B cell (primary cell): ENCODE results near the gene NHLRC3. TPM values are rescaled to one million over a fixed set of nuclear protein-coding genes. Genes with fewer than 3 reads are reported as not detected.

Experiments
- ATAC-seq: fragments of 200-7000 bp; cut with Tn5 transposase; one replicate; pipeline ENCODE4 v1.10.0; 2021; ENCODE audit warnings: low read depth, mild to moderate bottlenecking, moderate number of reproducible peaks, moderate library complexity
- CTCF ChIA-PET: fragments of 350-600 bp; sonication (Branson Sonifier 250); formaldehyde crosslinking; loops from one replicate; lab custom pipeline; 2021; ENCODE audit warnings: antibody characterized with exemption, inconsistent platforms; lab: Charles Lee
- POLR2A ChIA-PET: fragments of 350-600 bp; sonication (Branson Sonifier 250); formaldehyde crosslinking; loops from one replicate; lab custom pipeline; 2021; ENCODE audit warnings: antibody characterized with exemption; lab: Charles Lee
- DNase-seq: peaks from one replicate; pipeline ENCODE4 v3.0.0; 2013
- H2AFZ ChIP-seq: 2 replicates; pipeline ENCODE4 v1.6.1; 2012; ENCODE audit warnings: mild to moderate bottlenecking, low read depth, low read length; ENCODE audit not compliant: insufficient read depth, poor library complexity, severe bottlenecking
- H3K27ac ChIP-seq, 2 donors: 1 replicate in 1 of 2; 2 replicates in 1 of 2; pipeline ENCODE4 v1.5.1; 2012 to 2013; ENCODE audit warnings: low read length in 2 of 2, mild to moderate bottlenecking in 2 of 2, moderate library complexity in 1 of 2
- H3K27me3 ChIP-seq, 4 experiments: fragments of 200-600 bp in 1 of 4; sonication (generic) in 1 of 4; replicated peaks in 1 of 4; 1 replicate in 2 of 4; 2 replicates in 2 of 4; pipeline versions ENCODE4 v1.6.1 to v1.7.0; 2013 to 2016; ENCODE audit warnings: low read length in 3 of 4, mild to moderate bottlenecking in 2 of 4, mixed read lengths in 1 of 4, moderate library complexity in 1 of 4; ENCODE audit not compliant: insufficient read depth in 4 of 4, control insufficient read depth in 3 of 4; ENCODE audit errors: control extremely low read depth in 1 of 4
- H3K36me3 ChIP-seq, 2 experiments: replicated peaks in 1 of 2; 1 replicate in 1 of 2; 2 replicates in 1 of 2; pipeline versions ENCODE4 v1.6.1 to v1.7.1; 2013; ENCODE audit warnings: low read length in 1 of 2; ENCODE audit not compliant: insufficient read depth in 2 of 2, control insufficient read depth in 1 of 2; ENCODE audit errors: control extremely low read depth in 1 of 2, extremely low read depth in 1 of 2
- H3K4me1 ChIP-seq, 2 donors: fragments of 200-600 bp in 1 of 2; sonication (generic) in 1 of 2; 1 replicate in 1 of 2; 2 replicates in 1 of 2; pipeline versions ENCODE4 v1.5.1 to v1.6.1; 2013 to 2017; ENCODE audit warnings: low read length in 2 of 2; ENCODE audit not compliant: control insufficient read depth in 2 of 2, insufficient read depth in 2 of 2
- H3K4me2 ChIP-seq: replicated peaks from 2 replicates; pipeline ENCODE3; 2012; ENCODE audit warnings: mild to moderate bottlenecking, low read depth, low read length; ENCODE audit not compliant: poor library complexity, severe bottlenecking
- H3K4me3 ChIP-seq, 5 experiments: fragments of 200-600 bp in 1 of 5; sonication (generic) in 1 of 5; 1 replicate in 3 of 5; 2 replicates in 2 of 5; pipeline versions ENCODE4 v1.5.1 to v1.7.0; 2011 to 2016; ENCODE audit warnings: low read length in 4 of 5, mild to moderate bottlenecking in 4 of 5, low read depth in 2 of 5, control low read depth in 1 of 5, moderate library complexity in 1 of 5; ENCODE audit not compliant: insufficient read depth in 1 of 5; ENCODE audit errors: control extremely low read depth in 1 of 5, extremely low read depth in 1 of 5
- H3K79me2 ChIP-seq: fragments of 200-600 bp; sonication (generic); one replicate; pipeline ENCODE4 v1.6.0; 2016; ENCODE audit warnings: low read length; ENCODE audit not compliant: control insufficient read depth, insufficient read depth
- H3K9ac ChIP-seq: fragments of 200-600 bp; sonication (generic); 2 replicates; pipeline ENCODE4 v1.6.1; 2017; ENCODE audit warnings: mild to moderate bottlenecking, low read length, moderate library complexity
- H3K9me3 ChIP-seq, 3 donors: one replicate each; pipeline versions ENCODE4 v1.6.1 to v1.7.1; 2013; ENCODE audit warnings: low read length in 2 of 3; ENCODE audit not compliant: control insufficient read depth in 2 of 3, insufficient read depth in 1 of 3; ENCODE audit errors: control extremely low read depth in 1 of 3
- H4K20me1 ChIP-seq: 2 replicates; pipeline ENCODE4 v1.6.0; 2012; ENCODE audit warnings: mild to moderate bottlenecking, low read length; ENCODE audit not compliant: insufficient read depth, control insufficient read depth, poor library complexity, severe bottlenecking
- H3K27ac Mint-ChIP-seq: one replicate; pipeline ENCODE4 v1.8.0; 2021; ENCODE audit warnings: mixed read lengths
- H3K27me3 Mint-ChIP-seq: one replicate; pipeline ENCODE4 v1.8.0; 2021; ENCODE audit warnings: mixed read lengths
- H3K4me1 Mint-ChIP-seq: one replicate; pipeline ENCODE4 v1.8.0; 2021; ENCODE audit warnings: mixed read lengths
- H3K4me3 Mint-ChIP-seq: one replicate; pipeline ENCODE4 v1.8.0; 2021; ENCODE audit warnings: mixed read lengths
- H3K9me3 Mint-ChIP-seq: one replicate; pipeline ENCODE4 v1.8.0; 2022; ENCODE audit warnings: mixed read lengths; ENCODE audit not compliant: insufficient read depth
- EZH2 ChIP-seq: IDR thresholded peaks from 2 replicates; pipeline ENCODE4 v1.6.1; 2012; ENCODE audit warnings: borderline replicate concordance, low read depth, mild to moderate bottlenecking, moderate library complexity, low read length; ENCODE audit not compliant: insufficient read depth, poor library complexity, severe bottlenecking
- WGBS: methylation state at CpG from one replicate; pipeline ENCODE4 v1.1.5; 2013; ENCODE audit warnings: missing lambda C conversion rate; ENCODE audit not compliant: insufficient coverage; 5-methylcytosine and 5-hydroxymethylcytosine counted together
- intact Hi-C: fragments of 100-400 bp; cut with micrococcal nuclease; formaldehyde crosslinking; loops from one replicate; pipeline ENCODE4 v1.10.0; 2022
- polyA plus RNA-seq: library from polyadenylated mRNA; depleted of rRNA; stranded (reverse); fragments of >200 nt; gene quantifications from 2 replicates; pipeline ENCODE4 v1.2.3, GENCODE V29; 2012
- total RNA-seq, 2 donors: library from RNA; stranded (reverse); fragments of 120-200 nt in 1 of 2; gene quantifications; 1 replicate in 1 of 2; 2 replicates in 1 of 2; pipeline versions ENCODE4 v1.2.3 to v1.2.4, GENCODE V29; 2013 to 2022
- TF ChIP-seq, protein P1 (sequence below): fragments of 200-600 bp; IDR thresholded peaks from one replicate; pipeline ENCODE4 v1.8.0; 2022; ENCODE audit warnings: antibody characterized with exemption, mild to moderate bottlenecking

The NHLRC3 gene
- total and polyA plus RNA-seq, 2 donors (not counting 1 experiment from before 2014, with no cell fraction given) = 11.7 to 38.8 TPM

DNA sequence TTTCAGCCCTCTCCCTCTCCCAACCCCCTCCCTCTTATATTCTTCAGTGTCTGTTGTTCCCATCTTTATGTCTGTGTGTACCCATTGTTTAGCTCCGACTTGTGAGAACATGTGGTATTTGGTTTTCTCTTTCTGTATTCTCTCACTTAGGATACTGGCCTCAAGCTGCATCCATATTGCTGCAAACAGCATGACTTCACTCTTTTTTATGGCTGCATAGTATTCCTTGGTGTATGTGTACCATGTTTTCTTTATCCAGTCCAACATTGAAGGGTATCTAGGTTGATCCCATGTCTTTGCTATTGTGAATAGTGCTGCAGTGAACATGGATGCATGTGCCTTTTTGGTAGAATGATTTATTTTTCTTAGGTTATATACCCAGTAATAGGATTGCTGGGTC, 17.8 kb downstream of the NHLRC3 start:
- Histone ChIP-seq H2AFZ (no peak overlapping the region), H3K4me2 (no peak overlapping the region), H3K4me3 (no peak overlapping the region), H3K79me2 (peaks cover 9% of the 10 kb centered on the region), H3K9ac (no peak overlapping the region), H3K27me3 (no peaks in the 10 kb centered on the region), H3K27ac (no peak overlapping the region), H4K20me1 (no peaks in the 10 kb centered on the region), H3K4me1 (no peaks in the 10 kb centered on the region), H3K9me3 (no peaks in the 10 kb centered on the region), H3K36me3 (no peaks in the 10 kb centered on the region)
- intact Hi-C loops = no loop called here
- no peak overlapping the region for H3K27ac Mint-ChIP-seq
- no peak for TF ChIP-seq EZH2
- no CpG with 5 or more reads among the region's 1 CpG for WGBS
- POLR2A ChIA-PET = no interaction called here
- no peak for ATAC-seq
- DNase-seq = no peak
- H3K4me1 Mint-ChIP-seq = peaks cover 30% of the 10 kb centered on the region
- CTCF ChIA-PET = no interaction called here
- H3K9me3 Mint-ChIP-seq = no peaks in the 10 kb centered on the region
- no peak overlapping the region for H3K4me3 Mint-ChIP-seq
- no peaks in the 10 kb centered on the region for H3K27me3 Mint-ChIP-seq

DNA sequence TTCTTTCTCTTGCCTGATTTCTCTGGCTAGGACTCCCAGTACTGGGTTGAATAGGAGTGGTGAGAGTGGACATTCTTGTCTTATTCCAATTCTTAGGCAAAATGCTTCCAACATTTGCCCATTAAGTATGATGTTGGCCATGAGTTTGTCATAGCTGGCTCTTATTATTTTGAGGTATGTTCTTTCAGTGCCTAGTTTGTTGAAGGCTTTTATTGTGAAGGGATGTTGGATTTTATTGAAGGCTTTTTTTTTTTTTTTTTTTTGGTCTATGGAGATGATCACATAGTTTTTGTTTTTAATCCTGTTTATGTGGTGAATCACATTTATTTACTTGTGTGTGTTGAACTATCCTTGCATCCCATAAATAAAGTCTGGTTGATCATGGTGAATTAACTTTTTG, 19.8 kb downstream of the NHLRC3 start:
- Histone ChIP-seq H3K4me1 (no peaks in the 10 kb centered on the region), H2AFZ (no peak overlapping the region), H3K36me3 (peaks cover 0 to 3% of the 10 kb centered on the region in 2 experiments), H3K4me2 (no peak overlapping the region), H3K27ac (no peak overlapping the region), H3K4me3 (no peak overlapping the region), H3K27me3 (no peaks in the 10 kb centered on the region), H4K20me1 (no peaks in the 10 kb centered on the region), H3K79me2 (peaks cover 9% of the 10 kb centered on the region), H3K9me3 (no peaks in the 10 kb centered on the region), H3K9ac (no peak overlapping the region)
- TF ChIP-seq, protein P1, sequence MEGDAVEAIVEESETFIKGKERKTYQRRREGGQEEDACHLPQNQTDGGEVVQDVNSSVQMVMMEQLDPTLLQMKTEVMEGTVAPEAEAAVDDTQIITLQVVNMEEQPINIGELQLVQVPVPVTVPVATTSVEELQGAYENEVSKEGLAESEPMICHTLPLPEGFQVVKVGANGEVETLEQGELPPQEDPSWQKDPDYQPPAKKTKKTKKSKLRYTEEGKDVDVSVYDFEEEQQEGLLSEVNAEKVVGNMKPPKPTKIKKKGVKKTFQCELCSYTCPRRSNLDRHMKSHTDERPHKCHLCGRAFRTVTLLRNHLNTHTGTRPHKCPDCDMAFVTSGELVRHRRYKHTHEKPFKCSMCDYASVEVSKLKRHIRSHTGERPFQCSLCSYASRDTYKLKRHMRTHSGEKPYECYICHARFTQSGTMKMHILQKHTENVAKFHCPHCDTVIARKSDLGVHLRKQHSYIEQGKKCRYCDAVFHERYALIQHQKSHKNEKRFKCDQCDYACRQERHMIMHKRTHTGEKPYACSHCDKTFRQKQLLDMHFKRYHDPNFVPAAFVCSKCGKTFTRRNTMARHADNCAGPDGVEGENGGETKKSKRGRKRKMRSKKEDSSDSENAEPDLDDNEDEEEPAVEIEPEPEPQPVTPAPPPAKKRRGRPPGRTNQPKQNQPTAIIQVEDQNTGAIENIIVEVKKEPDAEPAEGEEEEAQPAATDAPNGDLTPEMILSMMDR = no peak
- no peak for TF ChIP-seq EZH2
- ChIA-PET POLR2A (no interaction called here), CTCF (no interaction called here)
- no peak for DNase-seq
- no peak overlapping the region for H3K4me3 Mint-ChIP-seq
- no peaks in the 10 kb centered on the region for H3K27me3 Mint-ChIP-seq
- ATAC-seq = no peak
- peaks cover 30% of the 10 kb centered on the region for H3K4me1 Mint-ChIP-seq
- no peaks in the 10 kb centered on the region for H3K9me3 Mint-ChIP-seq
- no peak overlapping the region for H3K27ac Mint-ChIP-seq
- intact Hi-C loops = no loop called here
